HUDEP-2 (cell line): ENCODE data around the gene GLYATL1.

Experiments
- DNase-seq, 76 experiments: peaks; one replicate each; lab custom pipeline; 2025; ENCODE audit not compliant: unreplicated experiment in 76 of 76; lab: John Stamatoyannopoulos, UW

Gene GLYATL1

GRCh38 chr11:58926251-58926650 is 13.0 kb upstream of the GLYATL1 start:
- DNase-seq = no peak

- no peak for DNase-seq
These were observed 12.6 kb upstream of the GLYATL1 start for GRCh38 chr11:58926695-58927094.

- peak in 1 of 76 experiments; percentile 2 for DNase-seq
These were observed 11.7 kb upstream of the GLYATL1 start for GRCh38 chr11:58927393-58928106.

- DNase-seq = no peak
These were observed 11.2 kb upstream of the GLYATL1 start for GRCh38 chr11:58928107-58928499.

- DNase-seq = no peak
These were observed 10.6 kb upstream of the GLYATL1 start for GRCh38 chr11:58928691-58929090.

- DNase-seq = no peak
These were observed 8.4 kb upstream of the GLYATL1 start for GRCh38 chr11:58930926-58931325.

GRCh38 chr11:58933661-58934060 is 5.6 kb upstream of the GLYATL1 start:
- DNase-seq = no peak

- DNase-seq = no peak
These were observed 4.3 kb upstream of the GLYATL1 start for GRCh38 chr11:58934945-58935513.

- no peak for DNase-seq
These were observed 890 bp upstream of the GLYATL1 start for GRCh38 chr11:58938398-58938797.

GRCh38 chr11:58940028-58940427 is 740 bp downstream of the GLYATL1 start:
- DNase-seq = no peak

- no peak for DNase-seq
These were observed 2.5 kb downstream of the GLYATL1 start for GRCh38 chr11:58941838-58942237.

GRCh38 chr11:58945663-58946062 is 6.4 kb downstream of the GLYATL1 start:
- DNase-seq = no peak

- DNase-seq = no peak
These were observed 9.9 kb downstream of the GLYATL1 start for GRCh38 chr11:58949184-58949583.

- DNase-seq = no peak
These were observed 18.6 kb downstream of the GLYATL1 start for GRCh38 chr11:58957922-58958321.

GRCh38 chr11:58958500-58958899 is 19.2 kb downstream of the GLYATL1 start:
- DNase-seq = peak in 31 of 76 experiments; percentile 1 to 51 (median 11)

- no peak for DNase-seq
These were observed 24.3 kb downstream of the GLYATL1 start for GRCh38 chr11:58963551-58964104.

- no peak for DNase-seq
These were observed 26.1 kb downstream of the GLYATL1 start for GRCh38 chr11:58965246-58965985.

- DNase-seq = no peak
These were observed 29.0 kb downstream of the GLYATL1 start for GRCh38 chr11:58968251-58968711.

GRCh38 chr11:58977470-58977869 is 38.2 kb downstream of the GLYATL1 start:
- DNase-seq = no peak

- no peak for DNase-seq
These were observed 39.9 kb downstream of the GLYATL1 start for GRCh38 chr11:58979222-58979621.

- no peak for DNase-seq
These were observed 41.0 kb downstream of the GLYATL1 start for GRCh38 chr11:58980159-58980843.
